Hepatocyte (in vitro differentiated cells): ENCODE measurements around the gene UQCC2.

Experiments
- CTCF ChIP-seq: fragments of 200-600 bp; sonication (generic); IDR thresholded peaks from 2 replicates; pipeline ENCODE4 v1.5.1; 2016; ENCODE audit warnings: antibody characterized with exemption, mild to moderate bottlenecking; ENCODE audit not compliant: poor library complexity
- EZH2 ChIP-seq: fragments of 200-600 bp; sonication (generic); IDR thresholded peaks from 2 replicates; pipeline ENCODE4 v1.6.1; 2016; ENCODE audit warnings: antibody characterized with exemption, mild to moderate bottlenecking, borderline replicate concordance

GRCh38 chr6:33742092-33742491 is 30.6 kb upstream of the UQCC2 start:
- TF ChIP-seq CTCF, result no peak
- TF ChIP-seq EZH2, result no peak
